ENCODE data around the gene MYO7B.

Gene MYO7B

GRCh38 chr2:127590386-127591190 lies 55.1 kb downstream of the MYO7B start:
- no peak for DNase-seq

- DNase-seq, result no peak
Observed at GRCh38 chr2:127591221-127591923, 55.9 kb downstream of the MYO7B start.

GRCh38 chr2:127592761-127593227 lies 57.3 kb downstream of the MYO7B start:
- no peak for DNase-seq

- no peak for DNase-seq
Observed at GRCh38 chr2:127593228-127594115, 58.0 kb downstream of the MYO7B start.

- DNase-seq, result no peak
Observed at GRCh38 chr2:127594116-127594591, 58.7 kb downstream of the MYO7B start.

GRCh38 chr2:127596311-127597045 lies 61.0 kb downstream of the MYO7B start:
- no peak for DNase-seq

GRCh38 chr2:127597046-127597983 lies 61.8 kb downstream of the MYO7B start:
- DNase-seq, result no peak

GRCh38 chr2:127597984-127598380 lies 62.5 kb downstream of the MYO7B start:
- no peak for DNase-seq

- DNase-seq, result no peak
Observed at GRCh38 chr2:127598711-127599110, 63.2 kb downstream of the MYO7B start.

- DNase-seq, result no peak
Observed at GRCh38 chr2:127599211-127599610, 63.7 kb downstream of the MYO7B start.

- no peak for DNase-seq
Observed at GRCh38 chr2:127604986-127605385, 69.5 kb downstream of the MYO7B start.

- no peak for DNase-seq
Observed at GRCh38 chr2:127605691-127606263, 70.3 kb downstream of the MYO7B start.

- DNase-seq, result no peak
Observed at GRCh38 chr2:127606625-127607398, 71.3 kb downstream of the MYO7B start.

GRCh38 chr2:127607399-127607908 lies 72.0 kb downstream of the MYO7B start:
- DNase-seq, result no peak

GRCh38 chr2:127608061-127609030 lies 72.9 kb downstream of the MYO7B start:
- DNase-seq, result no peak

- no peak for DNase-seq
Observed at GRCh38 chr2:127609031-127609751, 73.7 kb downstream of the MYO7B start.

- no peak for DNase-seq
Observed at GRCh38 chr2:127609818-127610217, 74.3 kb downstream of the MYO7B start.

GRCh38 chr2:127610561-127610960 lies 75.1 kb downstream of the MYO7B start:
- no peak for DNase-seq

Data from NCI-H187 (cell line).